ENCODE results near the gene ALDH1A2. TPM values are rescaled to one million over a fixed set of nuclear protein-coding genes. Genes with fewer than 3 reads are reported as not detected.

Gene ALDH1A2
- total RNA-seq, 1 donor from 2014 or later: 30.8 TPM

- no peak overlapping the region for H3K4me2 ChIP-seq
- peak; percentile 52 for DNase-seq (ENCODE audit: low spot score)
- H3K27me3 ChIP-seq: no peaks in the 10 kb centered on the region
- H3K27ac ChIP-seq: no peak overlapping the region
- H3K9me3 ChIP-seq (ENCODE audit: low read depth): no peaks in the 10 kb centered on the region
- Mint-ChIP-seq H3K27me3 (ENCODE audit: insufficient read depth, low read depth) (peaks cover 6% of the 10 kb centered on the region), H3K9me3 (no peaks in the 10 kb centered on the region), H3K4me3 (no peak overlapping the region), H3K36me3 (no peaks in the 10 kb centered on the region), H3K27ac (no peak overlapping the region), H3K4me1 (no peaks in the 10 kb centered on the region)
- H3F3A ChIP-seq (ENCODE audit: low read depth): no peaks in the 10 kb centered on the region
- TF ChIP-seq CTCF (IDR thresholded peaks at IDR 0.05) (peak; percentile 79), EZH2 (IDR thresholded peaks at IDR 0.05) (no peak)
- H4K20me1 ChIP-seq (ENCODE audit: low read depth): no peaks in the 10 kb centered on the region
- H2AFZ ChIP-seq (replicated peaks): no peak overlapping the region
- peaks cover 26% of the 10 kb centered on the region for H3K4me1 ChIP-seq
- H3K4me3 ChIP-seq: no peak overlapping the region
- H3K9ac ChIP-seq: no peak overlapping the region
- H3K79me2 ChIP-seq (ENCODE audit: low read depth): peaks cover 24% of the 10 kb centered on the region
- H3K36me3 ChIP-seq: no peaks in the 10 kb centered on the region
These were observed 22.2 kb downstream of the ALDH1A2 start for GRCh38 chr15:58043192-58043903.

- H4K20me1 ChIP-seq (ENCODE audit: low read depth): no peaks in the 10 kb centered on the region
- no peak for DNase-seq (ENCODE audit: low spot score)
- no peaks in the 10 kb centered on the region for H3K9me3 ChIP-seq (ENCODE audit: low read depth)
- no peak overlapping the region for H3K9ac ChIP-seq
- H3K27me3 Mint-ChIP-seq (ENCODE audit: insufficient read depth, low read depth): peaks cover 6% of the 10 kb centered on the region
- H3K4me3 Mint-ChIP-seq: no peak overlapping the region
- H2AFZ ChIP-seq (replicated peaks): no peak overlapping the region
- no peak overlapping the region for H3K4me2 ChIP-seq
- H3K4me1 ChIP-seq: peaks cover 13% of the 10 kb centered on the region
- H3K27ac Mint-ChIP-seq: no peak overlapping the region
- no peaks in the 10 kb centered on the region for H3K4me1 Mint-ChIP-seq
- no peak overlapping the region for H3K27ac ChIP-seq
- no peaks in the 10 kb centered on the region for H3F3A ChIP-seq (ENCODE audit: low read depth)
- no peaks in the 10 kb centered on the region for H3K36me3 ChIP-seq
- peaks cover 16% of the 10 kb centered on the region for H3K79me2 ChIP-seq (ENCODE audit: low read depth)
- TF ChIP-seq EZH2 (IDR thresholded peaks at IDR 0.05) (no peak), EZH2phosphoT487 (IDR thresholded peaks at IDR 0.05) (no peak), CTCF (IDR thresholded peaks at IDR 0.05) (no peak)
- no peaks in the 10 kb centered on the region for H3K27me3 ChIP-seq
- H3K9me3 Mint-ChIP-seq: no peaks in the 10 kb centered on the region
- no peak overlapping the region for H3K4me3 ChIP-seq
- no peaks in the 10 kb centered on the region for H3K36me3 Mint-ChIP-seq
These were observed 23.5 kb downstream of the ALDH1A2 start for GRCh38 chr15:58042006-58042405.

- Mint-ChIP-seq H3K4me1 (no peaks in the 10 kb centered on the region), H3K9me3 (no peaks in the 10 kb centered on the region), H3K27me3 (ENCODE audit: insufficient read depth, low read depth) (peaks cover 6% of the 10 kb centered on the region), H3K36me3 (no peaks in the 10 kb centered on the region), H3K27ac (no peak overlapping the region), H3K4me3 (no peak overlapping the region)
- peaks cover 2% of the 10 kb centered on the region for H3K79me2 ChIP-seq (ENCODE audit: low read depth)
- no peaks in the 10 kb centered on the region for H4K20me1 ChIP-seq (ENCODE audit: low read depth)
- no peak overlapping the region for H3K9ac ChIP-seq
- no peak overlapping the region for H3K4me2 ChIP-seq
- no peaks in the 10 kb centered on the region for H3F3A ChIP-seq (ENCODE audit: low read depth)
- no peaks in the 10 kb centered on the region for H3K36me3 ChIP-seq
- peaks cover 7% of the 10 kb centered on the region for H3K4me1 ChIP-seq
- no peaks in the 10 kb centered on the region for H3K27me3 ChIP-seq
- no peak overlapping the region for H2AFZ ChIP-seq (replicated peaks)
- H3K4me3 ChIP-seq: no peak overlapping the region
- TF ChIP-seq CTCF (IDR thresholded peaks at IDR 0.05) (no peak), EZH2phosphoT487 (IDR thresholded peaks at IDR 0.05) (no peak), EZH2 (IDR thresholded peaks at IDR 0.05) (no peak)
- no peak for DNase-seq (ENCODE audit: low spot score)
- H3K9me3 ChIP-seq (ENCODE audit: low read depth): no peaks in the 10 kb centered on the region
- H3K27ac ChIP-seq: no peak overlapping the region
These were observed 25.4 kb downstream of the ALDH1A2 start for GRCh38 chr15:58040150-58040549.
